SH-SY5Y (cell line): ENCODE data around the gene KIZ.
A peak's percentile ranks its signal among the peaks of the same experiment; 100 is the strongest.

ENCODE experiments used
- GATA2 ChIP-seq: IDR thresholded peaks from 2 replicates; pipeline ENCODE4 v1.6.1; 2011; ENCODE audit warnings: mild to moderate bottlenecking, low read depth, low read length
- GATA3 ChIP-seq: IDR thresholded peaks from 2 replicates; pipeline ENCODE4 v1.6.1; 2011; ENCODE audit warnings: low read depth, mild to moderate bottlenecking, low read length, moderate library complexity

The KIZ gene

GRCh38 chr20:21143194-21143890 lies 17.5 kb downstream of the KIZ start:
- TF ChIP-seq GATA2 (peak; percentile 81), GATA3 (peak; percentile 75)

GRCh38 chr20:21145424-21145823 lies 19.5 kb downstream of the KIZ start:
- TF ChIP-seq GATA2 (no peak), GATA3 (no peak)

- TF ChIP-seq GATA2 (no peak), GATA3 (no peak)
Observed at GRCh38 chr20:21146215-21146614, 20.3 kb downstream of the KIZ start.

- TF ChIP-seq GATA3 (no peak), GATA2 (no peak)
Observed at GRCh38 chr20:21147593-21147992, 21.7 kb downstream of the KIZ start.

GRCh38 chr20:21149344-21149743 lies 23.5 kb downstream of the KIZ start:
- no peak for TF ChIP-seq GATA3
- TF ChIP-seq GATA2: no peak

GRCh38 chr20:21151791-21152190 lies 25.9 kb downstream of the KIZ start:
- TF ChIP-seq GATA2: no peak
- TF ChIP-seq GATA3: no peak

GRCh38 chr20:21154692-21155091 lies 28.8 kb downstream of the KIZ start:
- TF ChIP-seq GATA2 (no peak), GATA3 (no peak)

GRCh38 chr20:21155268-21155667 lies 29.4 kb downstream of the KIZ start:
- no peak for TF ChIP-seq GATA3
- TF ChIP-seq GATA2: no peak

GRCh38 chr20:21156266-21156665 lies 30.4 kb downstream of the KIZ start:
- TF ChIP-seq GATA3 (no peak), GATA2 (no peak)

GRCh38 chr20:21157006-21157405 lies 31.1 kb downstream of the KIZ start:
- TF ChIP-seq GATA3 (no peak), GATA2 (no peak)

GRCh38 chr20:21159658-21160380 lies 33.9 kb downstream of the KIZ start:
- no peak for TF ChIP-seq GATA2
- no peak for TF ChIP-seq GATA3

- no peak for TF ChIP-seq GATA3
- no peak for TF ChIP-seq GATA2
Observed at GRCh38 chr20:21161926-21162325, 36.0 kb downstream of the KIZ start.

- TF ChIP-seq GATA3 (no peak), GATA2 (no peak)
Observed at GRCh38 chr20:21162631-21163030, 36.7 kb downstream of the KIZ start.

GRCh38 chr20:21166801-21167200 lies 40.9 kb downstream of the KIZ start:
- TF ChIP-seq GATA3 (no peak), GATA2 (no peak)

GRCh38 chr20:21167261-21167660 lies 41.4 kb downstream of the KIZ start:
- TF ChIP-seq GATA2: no peak
- no peak for TF ChIP-seq GATA3

- TF ChIP-seq GATA3: no peak
- no peak for TF ChIP-seq GATA2
Observed at GRCh38 chr20:21172626-21173025, 46.7 kb downstream of the KIZ start.
